Measurements from ENCODE around the gene ZNF83.
"Not testable (repeated sequence)": the region's sequence is repeated elsewhere in the genome, so short reads cannot be mapped to it uniquely, and the experiment has no call there.

The ZNF83 gene

GRCh38 chr19:52646571-52647217 is 8.5 kb upstream of the ZNF83 start:
- no peak overlapping the region for H3K4me3 ChIP-seq (replicated peaks; ENCODE audit: low read depth, low read length)
- no peak for TF ChIP-seq CTCF (IDR thresholded peaks at IDR 0.05; ENCODE audit: low read depth, low read length, missing control alignments)
- DNase-seq (ENCODE audit: extremely low read depth, low read depth), result no peak

- H3K4me3 ChIP-seq (replicated peaks; ENCODE audit: low read depth, low read length), result no peak overlapping the region
- TF ChIP-seq CTCF (IDR thresholded peaks at IDR 0.05; ENCODE audit: low read depth, low read length, missing control alignments), result no peak
- no peak for DNase-seq (ENCODE audit: extremely low read depth, low read depth)
Measured at GRCh38 chr19:52640916-52641315, 2.8 kb upstream of the ZNF83 start.

GRCh38 chr19:52639996-52640395 is 1.8 kb upstream of the ZNF83 start:
- no peak for DNase-seq (ENCODE audit: extremely low read depth, low read depth)
- no peak overlapping the region for H3K4me3 ChIP-seq (replicated peaks; ENCODE audit: low read depth, low read length)
- TF ChIP-seq CTCF (IDR thresholded peaks at IDR 0.05; ENCODE audit: low read depth, low read length, missing control alignments), result no peak

- DNase-seq (ENCODE audit: extremely low read depth, low read depth), result no peak
- no peak for TF ChIP-seq CTCF (IDR thresholded peaks at IDR 0.05; ENCODE audit: low read depth, low read length, missing control alignments)
- H3K4me3 ChIP-seq (replicated peaks; ENCODE audit: low read depth, low read length), result peak overlapping the region; percentile 55
Measured at GRCh38 chr19:52638601-52639000, 446 bp upstream of the ZNF83 start.

GRCh38 chr19:52635786-52636570 is 2.2 kb downstream of the ZNF83 start:
- no peak for TF ChIP-seq CTCF (IDR thresholded peaks at IDR 0.05; ENCODE audit: low read depth, low read length, missing control alignments)
- no peak overlapping the region for H3K4me3 ChIP-seq (replicated peaks; ENCODE audit: low read depth, low read length)
- DNase-seq (ENCODE audit: extremely low read depth, low read depth), result no peak

- DNase-seq (ENCODE audit: extremely low read depth, low read depth); H3K4me3 ChIP-seq (replicated peaks; ENCODE audit: low read depth, low read length): not testable (repeated sequence)
Measured at GRCh38 chr19:52627441-52627840, 10.7 kb downstream of the ZNF83 start.

GRCh38 chr19:52626915-52627314 is 11.2 kb downstream of the ZNF83 start:
- TF ChIP-seq CTCF (IDR thresholded peaks at IDR 0.05; ENCODE audit: low read depth, low read length, missing control alignments), result no peak
- DNase-seq (ENCODE audit: extremely low read depth, low read depth), result no peak
- H3K4me3 ChIP-seq (replicated peaks; ENCODE audit: low read depth, low read length), result no peak overlapping the region

All from HFF-Myc (cell line).